Measurements from ENCODE around the gene OTOS. TPM values are rescaled to one million over a fixed set of nuclear protein-coding genes. Genes with fewer than 3 reads are reported as not detected.

Gene OTOS
- total and polyA plus RNA-seq, 2 of the 4 experiments (the other 2 are of a cell fraction), result 0.34 TPM; not detected in 1

GRCh38 chr2:240134956-240135520 lies 5.4 kb downstream of the OTOS start:
- H3K27ac ChIP-seq (ENCODE audit: insufficient read depth, low read length), result no peak overlapping the region; the same call in 1 of the 2 replicates

More at GRCh38 chr2:240134956-240135520, 5.4 kb downstream of the OTOS start:
- H3K14ac ChIP-seq (replicated peaks; ENCODE audit: low read depth, low read length), result 0 out of 2 replicates have a peak overlapping the region, but pooled peaks have one; percentile 62
- in situ Hi-C loops (cut with MboI; ENCODE audit: low sequenced_read_pairs) (loop anchor here (25.0 kb wide), 1 partner anchor 1098 kb away; no protein-coding TSS in a partner anchor), dilution Hi-C loops (cut with HindIII; ENCODE audit: low sequenced_read_pairs, unreplicated experiment) (no loop called here), intact Hi-C loops (cut with micrococcal nuclease) (no loop called here)
- WGBS, 2 experiments (ENCODE audit: extremely low coverage in 2 of 2, insufficient read length in 1 of 2), result 77% methylated on average over 7 of the region's 15 CpGs; no CpG with 5 or more reads in 1 of the 2 experiments
- ATAC-seq (ENCODE audit: low read depth), result no peak
- H3K4me3 ChIP-seq (ENCODE audit: insufficient read depth, low read depth, low read length), result peak overlapping the region; percentile 95
- peak overlapping the region; percentile 4; the same call in 1 of the 2 replicates for H2AK5ac ChIP-seq (ENCODE audit: low read depth, low read length)
- ChIA-PET POLR2A (ENCODE audit: unreplicated experiment) (no interaction called here), CTCF (interaction anchor here (0.8 kb wide), 1 partner anchor 8 kb away, joined by 3 read pairs; no protein-coding TSS in a partner anchor)
- peaks cover 9% of the 10 kb centered on the region for H3K4me1 ChIP-seq (ENCODE audit: control insufficient read depth, insufficient read depth, low read length)
- DNase-seq, result no peak
- 0 out of 2 replicates have a peak overlapping the region, but pooled peaks have one; percentile 4 for H3K4ac ChIP-seq (ENCODE audit: low read depth, low read length)
- no peak overlapping the region for H3K56ac ChIP-seq (ENCODE audit: extremely low read depth, insufficient read depth, low read length)
- H4K20me1 ChIP-seq (ENCODE audit: insufficient read depth, low read length), result peaks cover 14% of the 10 kb centered on the region; the same call in 1 of the 2 replicates
- H3K9ac ChIP-seq (ENCODE audit: low read depth, low read length), result peak overlapping the region; percentile 87
- no peak overlapping the region for H4K5ac ChIP-seq (ENCODE audit: low read depth, low read length)
- peaks cover 3% of the 10 kb centered on the region; the same call in 1 of the 2 replicates for H3K27me3 ChIP-seq (ENCODE audit: control insufficient read depth, insufficient read depth, low read length)
- BruUV-seq (replicated peaks), result no TSS peak
- H3K9me3 ChIP-seq (ENCODE audit: control insufficient read depth, insufficient read depth, low read length), result no peaks in the 10 kb centered on the region
- no peak overlapping the region for H2AFZ ChIP-seq (replicated peaks; ENCODE audit: low read length, poor library complexity)
- H2BK20ac ChIP-seq (ENCODE audit: low read depth, low read length), result no peak overlapping the region
- peak overlapping the region in 1 of 2 experiments; percentile 22; a peak in 1 of 4 replicates for H4K8ac ChIP-seq (ENCODE audit: low read depth in 2 of 2, low read length in 2 of 2)
- H2BK5ac ChIP-seq (ENCODE audit: low read depth, low read length, poor library complexity, severe bottlenecking), result no peak overlapping the region
- peak overlapping the region; percentile 31 for H2AK9ac ChIP-seq (replicated peaks; ENCODE audit: low read depth, low read length, poor library complexity)
- no peak for TF ChIP-seq BHLHE40 (IDR thresholded peaks at IDR 0.05; ENCODE audit: low read depth, low read length)
- no peak for TF ChIP-seq POLR2A (IDR thresholded peaks at IDR 0.05; ENCODE audit: low read depth, low read length)
- no peak for TF ChIP-seq FOS (IDR thresholded peaks at IDR 0.05; ENCODE audit: low read depth, low read length)
- no peak for TF ChIP-seq MAFK (IDR thresholded peaks at IDR 0.05; ENCODE audit: low read depth, low read length)
- no peak for TF ChIP-seq NFE2L2 (IDR thresholded peaks at IDR 0.05; ENCODE audit: low read depth, low read length)
- no peak for TF ChIP-seq USF2 (IDR thresholded peaks at IDR 0.05; ENCODE audit: low read depth, low read length)
- TF ChIP-seq CHD1 (IDR thresholded peaks at IDR 0.05; ENCODE audit: low read depth, low read length), result no peak
- no peak for TF ChIP-seq SMC3 (IDR thresholded peaks at IDR 0.05; ENCODE audit: low read depth, low read length)
- H2BK120ac ChIP-seq (ENCODE audit: low read depth, low read length), result no peak overlapping the region
- H4K91ac ChIP-seq (ENCODE audit: insufficient read depth, low read depth, low read length), result no peak overlapping the region
- peaks cover 0 to 30% of the 10 kb centered on the region in 2 experiments; a peak in 3 of 4 replicates for H3K79me1 ChIP-seq (ENCODE audit: low read depth in 1 of 2, low read length in 2 of 2)
- peak overlapping the region; percentile 99 for H3K4me2 ChIP-seq (ENCODE audit: low read depth, low read length)
- H3K9me1 ChIP-seq (ENCODE audit: insufficient read depth, low read length), result no peaks in the 10 kb centered on the region
- no peak overlapping the region for H2BK15ac ChIP-seq (ENCODE audit: low read depth, low read length)
- no peak overlapping the region for H3K18ac ChIP-seq (ENCODE audit: low read depth, low read length)
- H3K23ac ChIP-seq (ENCODE audit: low read depth, low read length), result 0 out of 2 replicates have a peak overlapping the region, but pooled peaks have one; percentile 45
- H3K36me3 ChIP-seq (ENCODE audit: control insufficient read depth, insufficient read depth, low read length), result peaks cover 29% of the 10 kb centered on the region

Measured in IMR-90 (cell line).